Activated T-cell treated with anti-CD3 and anti-CD28 coated beads, Interleukin-2, amount 50 U/mL, for 4 hours (primary cell): ENCODE results near the gene PKP4. TPM values are rescaled to one million over a fixed set of nuclear protein-coding genes. Genes with fewer than 3 reads are reported as not detected.

ENCODE experiments used
- ATAC-seq, 2 donors: fragments of 200-7000 bp; cut with Tn5 transposase; one replicate each; pipeline ENCODE4 v1.10.0; 2021
- DNase-seq: peaks from one replicate; pipeline ENCODE4 v3.0.0-alpha.2; 2020
- H3K27me3 Mint-ChIP-seq: one replicate; pipeline ENCODE4 v1.8.0; 2021; ENCODE audit warnings: low read depth, mixed read lengths
- H3K36me3 Mint-ChIP-seq: one replicate; pipeline ENCODE4 v1.8.0; 2022; ENCODE audit warnings: mixed read lengths; ENCODE audit not compliant: insufficient read depth
- H3K4me1 Mint-ChIP-seq: one replicate; pipeline ENCODE4 v1.8.0; 2021; ENCODE audit warnings: low read depth, mixed read lengths
- H3K4me3 Mint-ChIP-seq: one replicate; pipeline ENCODE4 v1.8.0; 2021; ENCODE audit warnings: mild to moderate bottlenecking, moderate library complexity, mixed read lengths
- H3K9me3 Mint-ChIP-seq: one replicate; pipeline ENCODE4 v1.8.0; 2021; ENCODE audit warnings: mixed read lengths
- total RNA-seq, 3 donors: library from RNA; stranded (reverse); gene quantifications; one replicate each; pipeline ENCODE4 v1.2.1, GENCODE V29; 2021

The PKP4 gene
- total RNA-seq, 3 donors from 2014 or later, result 11.5 to 17.7 (median 12.5) TPM

DNA sequence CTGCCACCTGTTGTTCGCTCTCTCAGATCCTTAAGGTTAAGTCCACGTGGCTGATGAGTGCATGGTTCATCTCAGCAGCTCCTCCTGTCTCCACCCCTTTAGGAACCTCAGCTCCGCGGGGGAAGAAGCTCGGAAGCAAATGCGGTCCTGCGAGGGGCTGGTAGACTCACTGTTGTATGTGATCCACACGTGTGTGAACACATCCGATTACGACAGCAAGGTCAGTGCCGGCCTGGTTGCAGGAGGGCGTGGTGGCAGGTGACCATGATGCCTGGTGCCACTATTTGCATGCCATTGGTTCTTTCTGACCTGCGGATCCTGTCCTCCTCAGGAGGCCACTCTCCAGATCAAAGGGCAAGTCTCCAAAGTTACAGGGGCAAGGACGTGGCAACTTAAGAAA, 204.5 kb downstream of the PKP4 start:
- no peaks in the 10 kb centered on the region for H3K4me1 Mint-ChIP-seq
- H3K4me3 Mint-ChIP-seq, result no peak overlapping the region
- ATAC-seq (no peak), DNase-seq (no peak)
- peaks cover 18% of the 10 kb centered on the region for H3K36me3 Mint-ChIP-seq
- H3K9me3 Mint-ChIP-seq, result no peaks in the 10 kb centered on the region
- no peaks in the 10 kb centered on the region for H3K27me3 Mint-ChIP-seq

DNA sequence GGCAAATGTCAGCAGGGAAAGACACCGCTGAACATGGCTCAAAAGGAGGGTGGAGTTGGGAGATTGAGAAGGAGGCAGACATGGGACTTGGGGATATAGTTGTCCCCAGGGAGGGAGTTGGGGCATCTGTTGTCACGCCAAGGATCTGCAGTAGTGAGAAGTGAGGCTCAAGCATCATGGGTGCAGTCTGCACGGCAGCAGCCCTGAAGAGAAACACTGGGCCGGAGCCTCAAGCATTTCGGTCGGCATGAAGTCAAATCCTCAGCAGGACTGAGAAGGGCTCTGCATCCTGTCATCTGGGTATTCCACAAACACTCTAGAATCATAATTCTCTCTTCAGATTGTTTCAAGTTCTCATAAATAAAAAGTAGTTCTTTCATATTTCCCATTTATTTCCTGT, 205.7 kb downstream of the PKP4 start:
- Mint-ChIP-seq H3K4me1 (no peaks in the 10 kb centered on the region), H3K4me3 (no peak overlapping the region), H3K9me3 (no peaks in the 10 kb centered on the region), H3K27me3 (no peaks in the 10 kb centered on the region), H3K36me3 (peaks cover 24% of the 10 kb centered on the region)
- DNase-seq (no peak), ATAC-seq (no peak)

DNA sequence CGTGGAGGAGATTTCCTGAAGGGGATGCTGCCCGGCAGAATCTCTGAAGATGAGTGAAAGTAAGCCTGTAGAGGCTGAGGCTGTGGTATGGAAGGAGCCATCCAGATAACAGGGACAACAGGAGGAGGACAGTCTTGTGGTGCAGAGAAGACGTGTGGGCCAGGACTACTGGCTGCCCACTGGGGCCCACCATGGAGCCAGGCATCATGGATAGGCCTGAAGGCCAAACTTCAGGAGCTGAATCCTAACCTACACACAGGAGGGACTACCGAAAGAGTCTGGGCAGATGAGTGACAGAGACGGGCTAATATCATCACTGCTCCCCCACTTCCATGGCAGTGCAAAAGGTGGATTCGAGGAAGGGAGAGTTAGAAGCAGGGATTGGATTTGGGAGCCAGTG, 207.0 kb downstream of the PKP4 start:
- Mint-ChIP-seq H3K4me3 (no peak overlapping the region), H3K27me3 (no peaks in the 10 kb centered on the region), H3K36me3 (peaks cover 25% of the 10 kb centered on the region), H3K4me1 (no peaks in the 10 kb centered on the region), H3K9me3 (no peaks in the 10 kb centered on the region)
- no peak for ATAC-seq
- DNase-seq, result no peak

DNA sequence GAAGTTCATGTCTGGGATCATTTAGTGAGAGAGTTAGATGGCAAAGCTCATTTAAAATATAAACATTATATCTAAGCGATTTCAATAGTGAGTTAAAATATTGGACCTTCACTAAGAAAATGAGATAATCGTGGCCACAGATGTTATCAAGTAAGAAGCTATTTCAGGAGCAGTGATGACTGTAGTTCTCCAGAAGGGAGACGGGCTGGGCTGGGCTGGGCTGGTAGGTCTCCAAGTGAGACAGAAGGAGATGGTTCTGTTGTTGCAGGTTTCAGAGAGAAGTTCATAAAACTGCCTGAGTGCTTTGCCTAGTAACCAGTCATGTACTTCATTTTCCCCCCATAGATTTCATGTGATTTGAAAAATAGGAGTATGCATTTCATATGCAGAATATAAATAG, 208.2 kb downstream of the PKP4 start:
- Mint-ChIP-seq H3K9me3 (no peaks in the 10 kb centered on the region), H3K4me3 (no peak overlapping the region), H3K36me3 (peaks cover 21% of the 10 kb centered on the region), H3K27me3 (no peaks in the 10 kb centered on the region), H3K4me1 (no peaks in the 10 kb centered on the region)
- DNase-seq, result no peak
- ATAC-seq, result no peak

DNA sequence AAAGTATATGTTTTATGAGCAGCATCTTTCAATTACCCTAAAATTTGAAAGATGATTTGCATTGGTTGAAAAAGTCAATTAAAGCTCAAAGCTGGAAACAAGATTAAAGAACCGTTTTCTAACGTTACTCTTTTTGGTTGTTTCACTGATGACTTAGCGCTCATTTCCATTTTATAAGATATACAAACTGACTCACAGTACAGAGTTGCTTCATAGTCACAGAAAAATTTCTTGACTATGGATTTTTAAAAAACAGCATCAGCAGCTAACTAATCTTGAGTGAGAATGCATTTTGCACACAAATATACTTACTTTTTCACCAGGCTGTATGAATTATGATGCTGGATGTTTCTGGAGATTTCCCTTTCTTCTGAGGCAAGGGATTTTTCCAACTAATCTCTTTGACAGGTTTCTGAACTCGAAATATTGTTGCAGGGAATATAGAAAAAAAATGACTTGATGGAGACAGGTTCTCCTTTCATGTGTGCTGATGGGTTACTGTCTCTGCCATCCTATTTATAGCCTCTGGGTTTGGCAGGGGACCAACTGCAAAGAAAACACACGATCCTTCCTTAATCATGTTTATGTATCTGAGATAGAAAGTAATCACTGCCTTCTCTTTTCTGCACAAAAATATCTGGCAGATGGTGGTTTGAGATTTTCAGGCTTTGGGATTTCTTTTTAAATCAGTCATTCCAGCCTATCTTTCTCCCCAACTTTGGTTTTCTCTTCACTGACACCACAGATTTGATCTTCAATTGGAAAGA, 209.0 kb downstream of the PKP4 start:
- H3K4me3 Mint-ChIP-seq, result no peak overlapping the region
- DNase-seq (no peak), ATAC-seq (no peak)
- H3K27me3 Mint-ChIP-seq, result no peaks in the 10 kb centered on the region
- H3K36me3 Mint-ChIP-seq, result peaks cover 22% of the 10 kb centered on the region
- H3K9me3 Mint-ChIP-seq, result no peaks in the 10 kb centered on the region
- no peaks in the 10 kb centered on the region for H3K4me1 Mint-ChIP-seq

DNA sequence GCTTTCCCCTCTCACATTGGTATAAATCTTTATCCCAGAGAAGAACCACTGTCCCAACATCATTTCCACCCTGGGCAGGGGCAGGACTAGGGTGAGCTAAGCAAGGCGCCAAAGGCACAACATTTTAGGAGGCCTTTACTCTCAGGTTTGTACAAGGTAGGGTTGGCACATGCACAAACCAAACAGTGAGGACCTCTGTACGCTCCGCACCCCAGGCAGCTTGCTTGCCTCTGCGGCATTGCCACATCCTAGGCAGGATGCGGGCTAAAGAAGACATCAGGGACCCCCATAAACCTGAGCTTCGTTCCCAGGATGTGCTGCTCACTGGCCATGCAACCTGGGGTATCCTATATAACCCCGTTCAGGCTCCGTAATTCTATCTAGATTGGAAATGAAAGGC, 210.2 kb downstream of the PKP4 start:
- Mint-ChIP-seq H3K36me3 (peaks cover 20% of the 10 kb centered on the region), H3K4me1 (no peaks in the 10 kb centered on the region)

DNA sequence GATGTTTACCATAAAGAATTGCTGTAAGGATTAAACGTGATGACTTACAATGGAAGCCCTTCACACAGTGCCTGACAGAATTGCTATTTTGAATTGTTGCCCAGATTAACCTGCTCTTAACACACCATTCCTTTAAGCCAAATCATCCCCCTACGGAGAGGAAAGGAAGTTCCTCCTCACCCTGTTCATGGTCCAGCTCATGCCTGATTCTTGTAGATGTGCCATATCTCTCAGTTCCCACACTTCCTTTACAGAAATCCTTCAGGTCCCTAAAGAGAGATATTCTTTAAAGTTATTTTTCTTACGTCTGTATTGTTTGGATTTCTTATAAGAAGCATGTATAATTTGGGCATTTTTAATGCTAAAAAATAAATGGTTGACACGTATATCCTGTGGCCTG, 210.8 kb downstream of the PKP4 start:
- Mint-ChIP-seq H3K4me1 (no peaks in the 10 kb centered on the region), H3K27me3 (no peaks in the 10 kb centered on the region), H3K9me3 (no peaks in the 10 kb centered on the region), H3K36me3 (peaks cover 20% of the 10 kb centered on the region), H3K4me3 (no peak overlapping the region)
- DNase-seq (no peak), ATAC-seq (no peak)

More for the DNA sequence above, 210.2 kb downstream of the PKP4 start:
- Mint-ChIP-seq H3K9me3 (no peaks in the 10 kb centered on the region), H3K4me3 (no peak overlapping the region), H3K27me3 (no peaks in the 10 kb centered on the region)
- DNase-seq (no peak), ATAC-seq (no peak)

DNA sequence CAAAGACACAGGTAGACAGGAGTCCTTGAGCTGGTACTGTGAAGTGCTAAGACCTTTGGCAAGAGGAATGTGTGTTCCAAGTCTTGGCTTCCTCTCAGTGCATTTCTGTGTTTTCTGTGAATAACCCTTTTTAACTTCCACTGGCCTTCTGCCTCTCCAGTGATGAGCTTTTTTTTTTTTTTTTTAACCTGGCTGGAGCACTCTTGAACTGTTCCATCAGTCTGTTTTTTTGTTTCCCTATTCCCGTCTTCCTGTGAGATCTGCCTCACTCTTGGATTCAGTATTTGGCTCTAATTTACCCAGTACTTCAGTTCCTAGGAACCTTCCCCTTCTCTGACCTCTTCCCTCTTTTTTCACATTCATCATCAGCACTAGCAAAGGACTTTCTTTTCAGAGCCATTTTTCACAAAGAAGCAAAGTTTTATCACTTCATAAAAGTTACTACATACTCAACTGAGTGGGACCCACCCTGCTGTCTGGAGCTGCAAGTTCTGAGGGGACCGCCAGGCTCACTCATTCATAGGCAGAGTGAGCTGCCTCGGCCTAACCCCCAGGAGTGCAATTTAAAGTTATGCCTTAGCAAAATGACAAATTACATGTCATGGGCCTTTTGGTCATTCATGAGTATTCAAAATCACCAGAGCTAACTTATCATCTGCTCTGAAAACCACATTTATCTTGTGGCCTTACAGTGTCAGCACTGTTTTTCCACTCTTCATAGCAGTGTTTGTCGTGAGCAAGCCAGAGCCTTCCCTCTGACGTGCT, 211.4 kb downstream of the PKP4 start:
- Mint-ChIP-seq H3K36me3 (peaks cover 20% of the 10 kb centered on the region), H3K9me3 (no peaks in the 10 kb centered on the region), H3K27me3 (no peaks in the 10 kb centered on the region), H3K4me1 (no peaks in the 10 kb centered on the region), H3K4me3 (no peak overlapping the region)
- no peak for DNase-seq
- no peak for ATAC-seq

DNA sequence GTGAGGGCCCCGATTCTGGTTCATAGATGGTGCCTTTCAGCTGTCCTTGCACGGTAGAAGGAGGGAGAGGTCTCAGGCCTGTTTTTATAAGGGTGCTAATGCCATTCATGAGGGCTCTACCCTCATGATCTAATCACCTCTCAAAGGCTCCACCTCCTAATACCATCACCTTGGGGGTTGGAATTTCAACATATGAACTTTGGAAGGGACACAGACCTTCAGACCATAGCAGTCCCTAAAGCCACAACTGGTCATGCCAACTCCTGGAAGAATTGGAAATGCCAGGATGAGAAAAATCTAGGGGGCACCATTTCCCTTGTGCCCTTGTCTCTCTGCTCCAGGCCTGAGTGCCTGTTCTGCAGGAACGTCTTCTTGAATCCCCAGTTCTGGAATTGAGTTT, 213.5 kb downstream of the PKP4 start:
- H3K36me3 Mint-ChIP-seq, result peaks cover 29% of the 10 kb centered on the region
- DNase-seq, result no peak
- H3K4me1 Mint-ChIP-seq, result no peaks in the 10 kb centered on the region
- H3K27me3 Mint-ChIP-seq, result no peaks in the 10 kb centered on the region
- ATAC-seq, result no peak
- H3K4me3 Mint-ChIP-seq, result no peak overlapping the region
- H3K9me3 Mint-ChIP-seq, result no peaks in the 10 kb centered on the region

DNA sequence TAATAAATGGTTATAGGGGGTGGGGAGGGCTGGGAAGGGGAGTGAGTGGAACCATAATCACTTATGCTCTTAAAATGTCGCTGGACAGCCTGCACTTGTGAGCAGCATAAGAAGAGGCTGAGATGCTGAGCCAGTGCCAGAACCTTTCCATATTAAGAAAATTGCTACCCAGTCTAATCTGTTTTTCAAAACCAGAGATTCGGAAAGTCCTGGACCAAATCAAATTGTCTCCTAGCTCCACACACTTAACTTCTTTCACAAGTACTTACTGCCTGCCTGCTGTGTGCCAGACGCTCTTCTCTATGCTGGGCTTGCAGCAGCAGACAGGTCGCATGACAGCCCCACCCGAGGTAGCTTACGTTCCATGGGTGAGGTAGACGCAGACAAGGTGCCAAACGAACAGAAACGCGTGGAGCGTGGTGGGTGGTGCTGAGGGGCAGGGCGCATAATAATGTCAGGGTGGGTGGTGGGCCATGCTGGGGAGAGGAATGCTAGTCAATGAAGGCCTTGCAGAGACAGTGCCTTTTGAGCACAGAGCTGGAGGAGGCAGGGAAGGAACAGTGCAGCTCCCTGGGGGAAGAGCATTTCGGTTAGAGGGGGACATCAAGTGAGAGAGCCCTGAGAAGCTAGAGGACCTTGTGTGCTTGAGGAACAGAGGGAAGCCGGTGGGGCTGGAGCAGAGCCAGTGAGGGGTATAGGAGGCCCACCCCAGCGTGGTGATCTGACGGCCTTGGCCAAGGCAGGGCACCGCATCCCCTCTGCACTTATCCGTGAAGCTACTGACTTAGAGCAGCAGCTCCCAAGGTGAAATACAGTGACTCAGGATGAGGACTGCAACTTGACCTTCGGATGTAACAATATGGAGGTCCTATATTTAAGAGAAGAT, 214.9 kb downstream of the PKP4 start:
- no peak overlapping the region for H3K4me3 Mint-ChIP-seq
- H3K27me3 Mint-ChIP-seq, result no peaks in the 10 kb centered on the region
- ATAC-seq, result no peak
- no peaks in the 10 kb centered on the region for H3K4me1 Mint-ChIP-seq
- DNase-seq, result no peak
- peaks cover 27% of the 10 kb centered on the region for H3K36me3 Mint-ChIP-seq
- no peaks in the 10 kb centered on the region for H3K9me3 Mint-ChIP-seq

DNA sequence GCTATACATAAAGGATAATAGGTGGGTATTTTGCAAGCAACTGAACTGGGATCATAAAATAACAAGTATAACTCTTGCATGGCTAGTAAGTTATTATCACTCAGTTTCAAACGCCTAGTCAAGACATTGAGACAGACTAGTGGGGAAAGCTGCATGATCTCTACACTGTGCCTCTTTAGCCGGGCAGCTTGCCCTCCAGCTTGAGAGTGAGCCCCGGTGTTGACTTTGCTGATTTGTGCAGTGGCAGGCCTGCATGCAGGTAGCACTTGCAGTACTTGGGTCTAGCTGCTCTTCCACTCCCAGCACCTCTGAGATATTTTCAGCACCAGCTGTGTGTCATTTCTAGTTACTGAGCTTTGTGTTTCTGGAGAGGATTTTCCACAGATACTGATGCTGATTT, 219.5 kb downstream of the PKP4 start:
- H3K4me3 Mint-ChIP-seq, result no peak overlapping the region
- ATAC-seq, result no peak

DNA sequence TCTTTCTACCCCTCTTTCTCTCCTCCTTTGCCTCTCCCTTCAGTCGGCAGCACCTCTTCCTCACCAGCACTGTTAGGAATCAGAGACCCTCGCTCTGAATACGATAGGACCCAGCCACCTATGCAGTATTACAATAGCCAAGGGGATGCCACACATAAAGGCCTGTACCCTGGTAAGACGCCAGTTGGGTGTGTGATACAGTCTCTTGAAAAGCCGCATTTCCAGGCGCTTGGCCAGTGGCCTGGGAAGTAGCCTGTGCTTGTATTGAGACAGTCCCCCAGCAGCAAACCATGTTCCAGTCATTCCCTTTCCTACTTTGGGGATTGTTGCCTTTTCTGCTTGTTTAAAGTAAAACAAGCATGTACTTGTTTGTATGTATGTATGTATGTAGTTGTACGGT, 219.9 kb downstream of the PKP4 start:
- no peak overlapping the region for H3K4me3 Mint-ChIP-seq

More for the DNA sequence above, 219.5 kb downstream of the PKP4 start:
- no peaks in the 10 kb centered on the region for H3K9me3 Mint-ChIP-seq
- DNase-seq, result no peak
- H3K27me3 Mint-ChIP-seq, result no peaks in the 10 kb centered on the region
- peaks cover 34% of the 10 kb centered on the region for H3K36me3 Mint-ChIP-seq
- H3K4me1 Mint-ChIP-seq, result no peaks in the 10 kb centered on the region

DNA sequence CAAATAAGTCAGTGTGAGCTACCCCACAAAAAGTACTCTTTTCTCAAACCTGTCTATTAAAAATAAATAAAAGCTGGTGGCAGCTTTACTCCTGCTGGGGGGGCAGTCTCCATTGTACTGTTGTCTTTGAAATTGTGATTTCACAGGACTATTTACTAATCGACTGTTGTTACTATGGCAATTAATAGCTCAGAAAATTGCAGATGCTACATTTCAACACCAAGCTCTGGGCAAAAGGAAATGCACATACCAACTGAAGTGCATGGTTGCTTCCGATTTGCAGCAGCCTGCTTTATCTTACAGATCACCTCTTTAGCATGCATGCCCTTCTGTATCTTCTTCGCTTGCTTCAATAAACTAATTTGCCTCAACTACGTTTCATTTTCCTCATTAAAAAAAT, 220.8 kb downstream of the PKP4 start:
- H3K4me3 Mint-ChIP-seq, result no peak overlapping the region
- H3K4me1 Mint-ChIP-seq, result no peaks in the 10 kb centered on the region
- ATAC-seq (no peak), DNase-seq (no peak)
- H3K36me3 Mint-ChIP-seq, result peaks cover 34% of the 10 kb centered on the region
- no peaks in the 10 kb centered on the region for H3K27me3 Mint-ChIP-seq
- H3K9me3 Mint-ChIP-seq, result no peaks in the 10 kb centered on the region

More for the DNA sequence above, 219.9 kb downstream of the PKP4 start:
- no peaks in the 10 kb centered on the region for H3K27me3 Mint-ChIP-seq
- DNase-seq, result no peak
- H3K36me3 Mint-ChIP-seq, result peaks cover 34% of the 10 kb centered on the region
- no peaks in the 10 kb centered on the region for H3K4me1 Mint-ChIP-seq
- H3K9me3 Mint-ChIP-seq, result no peaks in the 10 kb centered on the region
- no peak for ATAC-seq

DNA sequence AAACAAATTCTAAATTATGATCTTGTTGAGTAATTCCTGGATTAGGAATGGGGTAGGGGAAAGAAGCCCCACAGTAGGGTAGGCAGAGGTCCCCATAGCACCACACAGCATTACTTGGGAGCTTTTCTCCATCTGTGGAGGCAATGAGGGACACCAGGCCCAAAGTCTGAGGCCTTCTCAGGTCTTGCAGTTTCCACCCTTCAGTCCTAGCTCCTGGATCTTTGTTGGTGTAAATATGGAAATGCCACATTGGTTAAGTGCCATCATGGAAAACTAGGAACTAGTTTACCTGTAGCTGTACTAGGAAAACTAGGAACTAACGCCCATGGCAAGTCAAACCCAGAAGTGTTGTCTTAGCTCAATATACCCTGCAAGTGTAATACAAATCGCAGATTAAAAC, 225.1 kb downstream of the PKP4 start:
- Mint-ChIP-seq H3K9me3 (no peaks in the 10 kb centered on the region), H3K4me3 (no peak overlapping the region), H3K36me3 (peaks cover 20% of the 10 kb centered on the region), H3K27me3 (no peaks in the 10 kb centered on the region), H3K4me1 (no peaks in the 10 kb centered on the region)
- DNase-seq, result no peak
- no peak for ATAC-seq
